Ishikawa (cell line): Measurements from ENCODE around the gene MORN4.

Source experiments
- CEBPB ChIP-seq: IDR thresholded peaks from 2 replicates; pipeline ENCODE4 v1.6.1; 2012
- EP300 ChIP-seq: IDR thresholded peaks from 2 replicates; pipeline ENCODE4 v1.6.1; 2012; ENCODE audit warnings: borderline replicate concordance
- FOXM1 ChIP-seq: IDR thresholded peaks from 2 replicates; pipeline ENCODE4 v1.6.1; 2012; ENCODE audit warnings: low read depth, borderline replicate concordance
- RAD21 ChIP-seq: IDR thresholded peaks from 2 replicates; pipeline ENCODE4 v1.6.1; 2012; ENCODE audit warnings: low read depth
- TAF1 ChIP-seq: IDR thresholded peaks from 2 replicates; pipeline ENCODE4 v1.6.1; 2012; ENCODE audit warnings: low read depth, mild to moderate bottlenecking
- TCF12 ChIP-seq: IDR thresholded peaks from 2 replicates; pipeline ENCODE4 v1.6.1; 2012; ENCODE audit warnings: low read depth
- TEAD4 ChIP-seq: IDR thresholded peaks from 2 replicates; pipeline ENCODE4 v1.6.1; 2012
- YY1 ChIP-seq: IDR thresholded peaks from 2 replicates; pipeline ENCODE4 v1.6.1; 2012; ENCODE audit warnings: low read depth
- ZBTB7A ChIP-seq: IDR thresholded peaks from 2 replicates; pipeline ENCODE4 v1.6.1; 2012; ENCODE audit warnings: low read depth
- TF ChIP-seq, protein P1 (sequence below): IDR thresholded peaks from 2 replicates; pipeline ENCODE4 v1.6.1; 2012
- TF ChIP-seq, protein P2 (sequence below): IDR thresholded peaks from 2 replicates; pipeline ENCODE4 v1.6.1; 2012; ENCODE audit warnings: low read depth, mild to moderate bottlenecking

DNA sequence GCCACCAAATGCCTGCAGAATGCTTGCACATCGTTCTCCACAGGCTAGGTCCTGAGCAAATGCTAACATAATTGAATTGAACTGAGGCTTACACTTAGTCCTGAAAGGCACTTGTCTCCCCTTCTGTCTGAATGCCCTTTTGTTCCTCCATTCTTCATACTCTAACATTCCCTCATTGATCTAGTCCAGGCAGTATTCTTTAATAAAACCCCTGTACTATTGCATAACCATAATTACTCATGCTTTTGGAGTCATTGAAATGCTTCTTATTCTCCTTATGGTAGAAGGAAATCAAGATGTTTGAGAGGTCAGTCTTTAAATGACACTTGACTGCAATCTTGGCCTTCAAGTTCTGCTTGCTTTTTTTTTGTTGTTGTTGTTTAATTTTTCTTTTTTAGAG is 14.3 kb upstream of the MORN4 start:
- TF ChIP-seq, protein P1, sequence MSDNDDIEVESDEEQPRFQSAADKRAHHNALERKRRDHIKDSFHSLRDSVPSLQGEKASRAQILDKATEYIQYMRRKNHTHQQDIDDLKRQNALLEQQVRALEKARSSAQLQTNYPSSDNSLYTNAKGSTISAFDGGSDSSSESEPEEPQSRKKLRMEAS: no peak
- TF ChIP-seq YY1 (no peak), EP300 (no peak), RAD21 (no peak), ZBTB7A (no peak), TAF1 (no peak), CEBPB (peak; percentile 51; the same call in 1 of the 2 replicates), TEAD4 (no peak), TCF12 (no peak), FOXM1 (no peak)
- TF ChIP-seq, protein P2, sequence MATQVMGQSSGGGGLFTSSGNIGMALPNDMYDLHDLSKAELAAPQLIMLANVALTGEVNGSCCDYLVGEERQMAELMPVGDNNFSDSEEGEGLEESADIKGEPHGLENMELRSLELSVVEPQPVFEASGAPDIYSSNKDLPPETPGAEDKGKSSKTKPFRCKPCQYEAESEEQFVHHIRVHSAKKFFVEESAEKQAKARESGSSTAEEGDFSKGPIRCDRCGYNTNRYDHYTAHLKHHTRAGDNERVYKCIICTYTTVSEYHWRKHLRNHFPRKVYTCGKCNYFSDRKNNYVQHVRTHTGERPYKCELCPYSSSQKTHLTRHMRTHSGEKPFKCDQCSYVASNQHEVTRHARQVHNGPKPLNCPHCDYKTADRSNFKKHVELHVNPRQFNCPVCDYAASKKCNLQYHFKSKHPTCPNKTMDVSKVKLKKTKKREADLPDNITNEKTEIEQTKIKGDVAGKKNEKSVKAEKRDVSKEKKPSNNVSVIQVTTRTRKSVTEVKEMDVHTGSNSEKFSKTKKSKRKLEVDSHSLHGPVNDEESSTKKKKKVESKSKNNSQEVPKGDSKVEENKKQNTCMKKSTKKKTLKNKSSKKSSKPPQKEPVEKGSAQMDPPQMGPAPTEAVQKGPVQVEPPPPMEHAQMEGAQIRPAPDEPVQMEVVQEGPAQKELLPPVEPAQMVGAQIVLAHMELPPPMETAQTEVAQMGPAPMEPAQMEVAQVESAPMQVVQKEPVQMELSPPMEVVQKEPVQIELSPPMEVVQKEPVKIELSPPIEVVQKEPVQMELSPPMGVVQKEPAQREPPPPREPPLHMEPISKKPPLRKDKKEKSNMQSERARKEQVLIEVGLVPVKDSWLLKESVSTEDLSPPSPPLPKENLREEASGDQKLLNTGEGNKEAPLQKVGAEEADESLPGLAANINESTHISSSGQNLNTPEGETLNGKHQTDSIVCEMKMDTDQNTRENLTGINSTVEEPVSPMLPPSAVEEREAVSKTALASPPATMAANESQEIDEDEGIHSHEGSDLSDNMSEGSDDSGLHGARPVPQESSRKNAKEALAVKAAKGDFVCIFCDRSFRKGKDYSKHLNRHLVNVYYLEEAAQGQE: no peak
